Pancreas (tissue), 10 donors: ENCODE results near the gene ALKBH5. TPM values are rescaled to one million over a fixed set of nuclear protein-coding genes. Genes with fewer than 3 reads are reported as not detected.

Experiments used
- ATAC-seq, 4 donors: fragments of 200-7000 bp; cut with Tn5 transposase; one replicate each; pipeline versions ENCODE4 v1.8.0 to v1.9.1; 2020; ENCODE audit warnings: mild to moderate bottlenecking in 4 of 4, moderate library complexity in 4 of 4
- DNase-seq, 6 donors: peaks; one replicate each; pipeline ENCODE4 v3.0.0-alpha.2; 2020
- FAIRE-seq: peaks from 2 replicates; lab custom pipeline; 2012; peaks lifted over from hg19 to GRCh38; lab: Jason Lieb, UNC
- H3K27ac ChIP-seq, 4 donors: fragments of 200-600 bp; sonication (generic); 1 replicate in 3 of 4; 2 replicates in 1 of 4; pipeline versions ENCODE4 v1.5.0 to v1.8.0; 2020
- H3K27me3 ChIP-seq, 4 donors: fragments of 200-600 bp; one replicate each; pipeline ENCODE4 v1.8.0; 2021
- H3K36me3 ChIP-seq, 3 donors: fragments of 200-600 bp; sonication (generic) in 1 of 3; one replicate each; pipeline versions ENCODE4 v1.5.0 to v1.8.0; 2020 to 2021
- H3K4me1 ChIP-seq, 3 donors: fragments of 200-600 bp; one replicate each; pipeline ENCODE4 v1.8.0; 2021
- H3K4me3 ChIP-seq, 4 donors: fragments of 200-600 bp; sonication (generic) in 2 of 4; one replicate each; pipeline versions ENCODE4 v1.5.0 to v1.8.0; 2020 to 2021
- H3K9me3 ChIP-seq, 4 donors: fragments of 200-600 bp; one replicate each; pipeline ENCODE4 v1.8.0; 2021
- CTCF ChIP-seq, 4 donors: fragments of 200-600 bp; sonication (generic) in 3 of 4; IDR thresholded peaks; one replicate each; pipeline versions ENCODE4 v1.5.0 to v1.8.0; 2021; ENCODE audit warnings: antibody characterized with exemption in 4 of 4
- WGBS, 2 donors: extraction: QIAGEN DNeasy Blood & Tissue Kit; methylation state at CpG; one replicate each; pipeline ENCODE4 v1.1.7; 2013; 5-methylcytosine and 5-hydroxymethylcytosine counted together
- intact Hi-C, 3 donors: fragments of 100-400 bp; cut with DNase I; formaldehyde crosslinking; loops; one replicate each; pipeline versions ENCODE4 v1.11.1 to v1.14.2; 2022
- polyA plus RNA-seq, 2 donors: library from polyadenylated mRNA; stranded (reverse); fragments of 200-250 nt; gene quantifications; one replicate each; pipeline ENCODE4 v1.2.3, GENCODE V29; 2013
- total RNA-seq, 6 donors: library from RNA; stranded (reverse); fragmentation: NEBNext Ultra II Directional in 4 of 6; extraction: Animal tissue kit (Norgen Biotek cat#: 25700) in 4 of 6; gene quantifications; one replicate each; pipeline versions ENCODE4 v1.2.1 to v1.2.4, GENCODE V29; 2021 to 2023
- donor health status: healthy with polysubstance abuse.
- donor health status: DM: no; HTN: no; CAD: no; lungs with moderate emphysema.
- donor health status: DM: no; HTN: no; CAD: no.
- donor health status: control.
- donor health status: control.
- donor health status: Bipolar disorder and iron deficiency.
- donor health status: DM: yes; HTN: yes; CAD: no.
- donor health status: DM: no; HTN: no; CAD: no.
- donor health status: DM: no; HTN: no; CAD: no.
- donor health status: DM: yes; HTN: yes; CAD: no.

The ALKBH5 gene
- total and polyA plus RNA-seq, 8 donors, result 14.2 to 49.6 (median 40.2) TPM

DNA sequence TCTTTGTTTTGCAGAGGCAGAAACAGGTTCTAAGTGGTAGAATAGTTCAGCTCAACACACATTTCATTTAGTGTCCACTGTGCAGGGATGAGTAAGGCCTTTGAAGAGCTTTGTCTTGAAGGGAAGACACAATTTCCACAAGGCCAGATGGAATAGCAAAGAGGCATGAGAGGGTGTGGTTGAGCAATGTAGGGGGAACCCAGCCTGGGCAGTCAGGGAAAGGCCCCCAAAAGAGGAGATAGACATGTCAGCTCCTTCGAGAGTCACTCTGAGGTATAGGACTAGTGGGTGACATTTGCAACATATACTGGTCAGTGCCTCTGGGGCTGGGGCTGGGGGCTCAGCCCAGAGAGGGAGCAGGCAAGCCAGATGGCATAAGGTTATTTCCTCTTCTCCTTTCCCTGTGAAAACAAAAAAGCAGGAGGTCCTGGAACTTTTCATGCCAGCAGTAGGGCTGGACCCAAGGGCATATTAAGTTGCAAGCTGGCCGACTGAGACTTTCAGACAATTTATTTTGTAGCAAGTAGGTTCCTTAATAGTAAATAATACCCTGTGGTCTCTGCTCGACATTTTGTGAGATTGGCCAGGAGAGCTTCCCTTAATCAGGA is 7.1 kb downstream of the ALKBH5 start:
- DNase-seq (no peak), ATAC-seq (no peak), FAIRE-seq (no peak)
- intact Hi-C loops, result no loop called here
- TF ChIP-seq CTCF (IDR thresholded peaks at IDR 0.05), result no peak
- 34 to 35% methylated on average over 3 of the region's 3 CpGs for WGBS, 2 donors
- peaks cover 0 to 8% (median 1%) of the 10 kb centered on the region in 3 donors for H3K36me3 ChIP-seq
- peaks cover 36 to 60% (median 45%) of the 10 kb centered on the region in 3 donors for H3K4me1 ChIP-seq
- H3K27me3 ChIP-seq, result no peaks in the 10 kb centered on the region
- H3K27ac ChIP-seq, result peak overlapping the region; percentile 23 to 70 (median 44)
- no peak overlapping the region for H3K4me3 ChIP-seq
- no peaks in the 10 kb centered on the region for H3K9me3 ChIP-seq

DNA sequence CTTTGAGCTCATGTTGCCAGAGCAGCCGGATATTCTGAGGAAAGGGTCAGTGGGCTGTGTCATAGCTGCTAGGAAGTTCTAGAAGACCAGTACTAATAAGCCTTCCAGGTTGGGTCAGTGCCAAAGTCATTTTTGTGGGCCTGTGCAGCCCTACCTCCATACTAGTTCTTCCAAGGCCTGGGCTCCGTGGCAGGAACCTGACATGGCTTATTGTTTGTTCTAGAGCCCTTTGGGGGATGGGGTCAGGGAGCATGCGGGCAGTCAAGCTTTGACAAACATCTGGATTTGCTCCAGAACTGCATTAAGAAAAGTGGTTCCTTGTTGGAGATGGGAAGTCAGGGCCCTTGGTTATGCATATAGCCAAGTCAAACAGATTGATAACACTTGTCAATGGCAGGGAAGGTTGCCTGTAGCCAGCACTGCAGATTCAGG is 7.6 kb downstream of the ALKBH5 start:
- no peak overlapping the region for H3K4me3 ChIP-seq
- peaks cover 4 to 13% (median 5%) of the 10 kb centered on the region in 3 donors for H3K36me3 ChIP-seq

DNA sequence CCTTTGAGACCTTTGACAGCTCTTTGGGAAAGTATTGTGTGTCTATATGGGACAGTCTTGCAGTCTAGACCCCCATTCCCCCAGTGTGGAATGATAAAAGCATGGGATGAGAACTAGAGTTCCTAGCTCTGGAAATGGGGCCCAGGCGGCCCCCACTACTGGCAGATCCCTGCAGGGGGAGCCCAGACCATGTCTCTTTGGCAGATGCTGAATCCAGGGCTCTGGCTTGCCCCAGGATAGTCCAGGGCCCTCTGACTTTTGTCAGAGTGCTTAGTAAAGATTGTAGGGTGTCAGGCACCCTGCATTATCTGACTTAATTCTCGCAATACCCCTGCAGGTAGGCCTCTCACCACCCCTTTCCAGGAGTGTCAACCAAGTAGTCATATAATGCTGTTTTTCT is 8.3 kb downstream of the ALKBH5 start:
- Histone ChIP-seq H3K4me3 (no peak overlapping the region), H3K27me3 (no peaks in the 10 kb centered on the region), H3K27ac (peak overlapping the region in 3 of 4 donors; percentile 13 to 70 (median 57)), H3K36me3 (peaks cover 5 to 21% (median 10%) of the 10 kb centered on the region in 3 donors), H3K4me1 (peaks cover 36 to 50% (median 40%) of the 10 kb centered on the region in 3 donors), H3K9me3 (no peaks in the 10 kb centered on the region)
- WGBS, 2 donors, result 74 to 85% methylated on average over 2 of the region's 2 CpGs
- FAIRE-seq (no peak), ATAC-seq (no peak), DNase-seq (no peak)
- intact Hi-C loops, result no loop called here
- no peak for TF ChIP-seq CTCF (IDR thresholded peaks at IDR 0.05)

More for the DNA sequence above, 7.6 kb downstream of the ALKBH5 start:
- H3K27ac ChIP-seq, result peak overlapping the region; percentile 23 to 70 (median 44)
- WGBS, 2 donors, result 3 to 12% methylated on average over 3 of the region's 3 CpGs
- TF ChIP-seq CTCF (IDR thresholded peaks at IDR 0.05), result no peak
- ATAC-seq (peak; percentile 76 to 87 (median 80)), FAIRE-seq (no peak), DNase-seq (peak; percentile 63 to 87 (median 82))
- no peaks in the 10 kb centered on the region for H3K9me3 ChIP-seq
- H3K4me1 ChIP-seq, result peaks cover 36 to 57% (median 43%) of the 10 kb centered on the region in 3 donors
- H3K27me3 ChIP-seq, result no peaks in the 10 kb centered on the region
- intact Hi-C loops, result no loop called here

- H3K4me1 ChIP-seq, result peaks cover 21 to 26% (median 25%) of the 10 kb centered on the region in 3 donors
- FAIRE-seq, result no peak
- intact Hi-C loops, result no loop called here
- no peaks in the 10 kb centered on the region for H3K27me3 ChIP-seq
- no peaks in the 10 kb centered on the region for H3K9me3 ChIP-seq
- 92 to 100% methylated on average over 4 of the region's 4 CpGs for WGBS, 2 donors
- no peak for ATAC-seq
- H3K27ac ChIP-seq, result no peak overlapping the region
- H3K36me3 ChIP-seq, result peaks cover 5 to 21% (median 10%) of the 10 kb centered on the region in 3 donors
- TF ChIP-seq CTCF (IDR thresholded peaks at IDR 0.05), result no peak
- DNase-seq, result no peak
- no peak overlapping the region for H3K4me3 ChIP-seq
Measured at GRCh38 chr17:18194394-18194793, 10.8 kb downstream of the ALKBH5 start.

DNA sequence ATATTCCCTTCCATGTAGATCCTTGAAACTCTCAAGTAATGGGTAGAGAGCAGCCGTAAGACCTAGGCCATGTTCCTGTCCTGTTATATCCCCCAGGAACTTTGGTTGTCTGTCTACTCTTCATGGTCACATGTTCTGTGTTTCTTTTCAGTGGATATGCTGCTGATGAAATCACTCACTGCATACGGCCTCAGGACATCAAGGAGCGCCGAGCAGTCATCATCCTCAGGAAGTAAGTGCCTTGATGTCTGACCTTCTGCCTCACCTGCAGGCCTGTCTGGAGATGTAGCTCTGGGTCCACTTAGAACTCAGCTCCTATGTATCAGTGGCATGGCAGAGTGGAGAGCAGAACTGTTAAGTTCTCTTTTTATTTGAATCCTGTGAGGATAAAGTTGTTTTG is 11.2 kb downstream of the ALKBH5 start:
- no peak for TF ChIP-seq CTCF (IDR thresholded peaks at IDR 0.05)
- intact Hi-C loops, result no loop called here
- no peaks in the 10 kb centered on the region for H3K27me3 ChIP-seq
- DNase-seq (no peak), FAIRE-seq (no peak), ATAC-seq (no peak)
- 81 to 85% methylated on average over 4 of the region's 4 CpGs for WGBS, 2 donors
- peaks cover 5 to 21% (median 10%) of the 10 kb centered on the region in 3 donors for H3K36me3 ChIP-seq
- no peaks in the 10 kb centered on the region for H3K9me3 ChIP-seq
- H3K27ac ChIP-seq, result no peak overlapping the region
- H3K4me3 ChIP-seq, result no peak overlapping the region
- peaks cover 18 to 22% (median 21%) of the 10 kb centered on the region in 3 donors for H3K4me1 ChIP-seq
